GM19099 (cell line): ENCODE data around the gene LOXL1.

ENCODE experiments used
- POLR2A ChIP-seq: IDR thresholded peaks from 3 replicates; pipeline ENCODE4 v1.6.1; 2011; ENCODE audit warnings: low read depth; ENCODE audit not compliant: insufficient read length; ENCODE audit errors: extremely low read depth

The LOXL1 gene

GRCh38 chr15:73937296-73937695, 11.0 kb downstream of the LOXL1 start:
- no peak for TF ChIP-seq POLR2A

- no peak for TF ChIP-seq POLR2A
Measured at GRCh38 chr15:73937726-73938125, 11.5 kb downstream of the LOXL1 start.

DNA sequence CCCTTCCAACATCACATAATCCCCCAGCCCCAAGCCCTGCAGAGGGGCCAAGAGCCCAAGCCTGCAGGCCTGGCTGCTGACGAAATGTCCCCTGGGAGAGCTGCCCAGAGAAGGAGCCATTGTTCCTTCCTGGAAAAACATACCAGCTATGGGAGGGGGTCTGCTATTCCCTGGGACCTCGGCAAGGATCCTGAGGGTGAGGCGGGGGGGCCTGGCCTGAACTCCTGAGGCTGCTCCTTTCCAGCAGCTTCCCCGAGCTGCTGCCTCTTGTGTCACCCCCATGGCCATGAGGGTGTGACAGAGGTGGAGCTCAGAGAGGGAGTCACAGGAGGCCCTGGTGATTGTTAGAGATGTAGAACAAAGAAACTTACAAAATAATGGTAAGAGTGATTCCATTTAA, 12.9 kb downstream of the LOXL1 start:
- no peak for TF ChIP-seq POLR2A

- no peak for TF ChIP-seq POLR2A
Measured at GRCh38 chr15:73940061-73940981, 14.1 kb downstream of the LOXL1 start.

DNA sequence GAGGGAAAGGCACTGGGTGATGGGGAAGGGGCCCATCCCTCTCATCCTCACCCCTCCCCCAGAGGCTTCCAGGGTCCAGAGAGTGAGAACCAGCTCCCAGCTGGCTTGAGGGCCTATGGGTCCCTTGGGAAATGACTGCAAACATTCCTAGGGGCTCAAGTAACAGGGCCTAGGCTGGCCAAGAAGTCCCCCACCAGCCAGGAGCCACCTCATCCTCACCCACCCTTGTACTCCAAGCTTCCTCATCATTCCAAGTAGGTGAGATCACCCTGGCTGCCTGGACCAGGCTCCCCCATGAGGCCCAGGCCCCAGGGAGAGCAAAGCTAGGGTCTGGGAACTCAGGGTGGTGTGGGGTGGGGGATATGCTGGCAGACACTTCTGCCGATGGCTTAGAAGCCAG, 14.8 kb downstream of the LOXL1 start:
- no peak for TF ChIP-seq POLR2A

GRCh38 chr15:73941449-73941848, 15.2 kb downstream of the LOXL1 start:
- TF ChIP-seq POLR2A: no peak

GRCh38 chr15:73941871-73942635, 15.8 kb downstream of the LOXL1 start:
- TF ChIP-seq POLR2A: no peak

- TF ChIP-seq POLR2A: no peak
Measured at GRCh38 chr15:73942751-73943270, 16.5 kb downstream of the LOXL1 start.

GRCh38 chr15:73944161-73945129, 18.2 kb downstream of the LOXL1 start:
- TF ChIP-seq POLR2A: no peak

GRCh38 chr15:73945130-73945508, 18.9 kb downstream of the LOXL1 start:
- no peak for TF ChIP-seq POLR2A

- TF ChIP-seq POLR2A: no peak
Measured at GRCh38 chr15:73946046-73946721, 19.9 kb downstream of the LOXL1 start.

GRCh38 chr15:73946795-73947370, 20.6 kb downstream of the LOXL1 start:
- no peak for TF ChIP-seq POLR2A

- TF ChIP-seq POLR2A: no peak
Measured at GRCh38 chr15:73947651-73948050, 21.4 kb downstream of the LOXL1 start.

DNA sequence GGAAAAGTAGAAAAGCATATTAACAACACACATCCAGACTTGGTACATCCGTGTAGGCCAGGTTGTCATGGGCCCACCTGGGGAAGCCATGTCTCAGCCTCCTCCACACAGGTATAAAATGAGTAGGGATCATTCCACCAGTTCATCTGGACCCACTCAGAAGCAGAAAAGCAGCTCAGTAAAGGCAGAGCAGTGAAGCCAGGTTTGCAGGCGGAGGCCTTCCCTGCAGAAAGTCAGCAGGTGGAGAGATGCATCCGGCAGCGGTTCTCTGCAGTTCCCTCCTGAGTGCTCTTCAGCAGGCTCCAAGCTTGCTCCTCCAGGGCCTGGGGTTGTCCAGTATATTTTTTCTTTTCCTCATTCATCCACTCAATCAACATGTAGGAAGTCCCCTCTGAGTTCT, 22.1 kb downstream of the LOXL1 start:
- TF ChIP-seq POLR2A: no peak
